Measurements from ENCODE around the gene SH3RF3.

Gene SH3RF3

GRCh38 chr2:109246616-109247015 is 117.6 kb downstream of the SH3RF3 start:
- in situ Hi-C loops (cut with HindIII; ENCODE audit: low pct_unique_long_range_greater_than_20kb, low sequenced_read_pairs): no loop called here
- TF ChIP-seq JUND (IDR thresholded peaks at IDR 0.05; ENCODE audit: low read depth): no peak
- DNase-seq (ENCODE audit: low read depth in 1 of 2, low spot score in 1 of 2): no peak

GRCh38 chr2:109247340-109247739 is 118.3 kb downstream of the SH3RF3 start:
- in situ Hi-C loops (cut with HindIII; ENCODE audit: low pct_unique_long_range_greater_than_20kb, low sequenced_read_pairs): no loop called here
- no peak for DNase-seq (ENCODE audit: low read depth in 1 of 2, low spot score in 1 of 2)
- no peak for TF ChIP-seq JUND (IDR thresholded peaks at IDR 0.05; ENCODE audit: low read depth)

GRCh38 chr2:109247812-109248211 is 118.8 kb downstream of the SH3RF3 start:
- no peak for TF ChIP-seq JUND (IDR thresholded peaks at IDR 0.05; ENCODE audit: low read depth)

GRCh38 chr2:109248590-109248989 is 119.6 kb downstream of the SH3RF3 start:
- DNase-seq (ENCODE audit: low read depth in 1 of 2, low spot score in 1 of 2): no peak
- in situ Hi-C loops (cut with HindIII; ENCODE audit: low pct_unique_long_range_greater_than_20kb, low sequenced_read_pairs): no loop called here
- TF ChIP-seq JUND (IDR thresholded peaks at IDR 0.05; ENCODE audit: low read depth): no peak

More at GRCh38 chr2:109247812-109248211, 118.8 kb downstream of the SH3RF3 start:
- DNase-seq (ENCODE audit: low read depth in 1 of 2, low spot score in 1 of 2): no peak
- in situ Hi-C loops (cut with HindIII; ENCODE audit: low pct_unique_long_range_greater_than_20kb, low sequenced_read_pairs): no loop called here

- in situ Hi-C loops (cut with HindIII; ENCODE audit: low pct_unique_long_range_greater_than_20kb, low sequenced_read_pairs): no loop called here
- no peak for TF ChIP-seq JUND (IDR thresholded peaks at IDR 0.05; ENCODE audit: low read depth)
- no peak for DNase-seq (ENCODE audit: low read depth in 1 of 2, low spot score in 1 of 2)
Measured at GRCh38 chr2:109253217-109253616, 124.2 kb downstream of the SH3RF3 start.

GRCh38 chr2:109254174-109254904 is 125.3 kb downstream of the SH3RF3 start:
- TF ChIP-seq JUND (IDR thresholded peaks at IDR 0.05; ENCODE audit: low read depth): no peak
- in situ Hi-C loops (cut with HindIII; ENCODE audit: low pct_unique_long_range_greater_than_20kb, low sequenced_read_pairs): no loop called here
- no peak for DNase-seq (ENCODE audit: low read depth in 1 of 2, low spot score in 1 of 2)

GRCh38 chr2:109255654-109256053 is 126.6 kb downstream of the SH3RF3 start:
- in situ Hi-C loops (cut with HindIII; ENCODE audit: low pct_unique_long_range_greater_than_20kb, low sequenced_read_pairs): no loop called here
- TF ChIP-seq JUND (IDR thresholded peaks at IDR 0.05; ENCODE audit: low read depth): no peak
- DNase-seq (ENCODE audit: low read depth in 1 of 2, low spot score in 1 of 2): no peak

GRCh38 chr2:109256111-109256510 is 127.1 kb downstream of the SH3RF3 start:
- in situ Hi-C loops (cut with HindIII; ENCODE audit: low pct_unique_long_range_greater_than_20kb, low sequenced_read_pairs): no loop called here
- no peak for DNase-seq (ENCODE audit: low read depth in 1 of 2, low spot score in 1 of 2)
- no peak for TF ChIP-seq JUND (IDR thresholded peaks at IDR 0.05; ENCODE audit: low read depth)

- no peak for DNase-seq (ENCODE audit: low read depth in 1 of 2, low spot score in 1 of 2)
- in situ Hi-C loops (cut with HindIII; ENCODE audit: low pct_unique_long_range_greater_than_20kb, low sequenced_read_pairs): no loop called here
- TF ChIP-seq JUND (IDR thresholded peaks at IDR 0.05; ENCODE audit: low read depth): no peak
Measured at GRCh38 chr2:109256921-109257320, 127.9 kb downstream of the SH3RF3 start.

- in situ Hi-C loops (cut with HindIII; ENCODE audit: low pct_unique_long_range_greater_than_20kb, low sequenced_read_pairs): no loop called here
- DNase-seq (ENCODE audit: low read depth in 1 of 2, low spot score in 1 of 2): no peak
Measured at GRCh38 chr2:109257653-109258052, 128.6 kb downstream of the SH3RF3 start.

GRCh38 chr2:109258376-109258775 is 129.4 kb downstream of the SH3RF3 start:
- in situ Hi-C loops (cut with HindIII; ENCODE audit: low pct_unique_long_range_greater_than_20kb, low sequenced_read_pairs): no loop called here
- no peak for TF ChIP-seq JUND (IDR thresholded peaks at IDR 0.05; ENCODE audit: low read depth)
- DNase-seq (ENCODE audit: low read depth in 1 of 2, low spot score in 1 of 2): no peak

More at GRCh38 chr2:109257653-109258052, 128.6 kb downstream of the SH3RF3 start:
- TF ChIP-seq JUND (IDR thresholded peaks at IDR 0.05; ENCODE audit: low read depth): no peak

- DNase-seq (ENCODE audit: low read depth in 1 of 2, low spot score in 1 of 2): no peak
- TF ChIP-seq JUND (IDR thresholded peaks at IDR 0.05; ENCODE audit: low read depth): no peak
- in situ Hi-C loops (cut with HindIII; ENCODE audit: low pct_unique_long_range_greater_than_20kb, low sequenced_read_pairs): no loop called here
Measured at GRCh38 chr2:109258905-109259540, 130.0 kb downstream of the SH3RF3 start.

- no peak for DNase-seq (ENCODE audit: low read depth in 1 of 2, low spot score in 1 of 2)
- in situ Hi-C loops (cut with HindIII; ENCODE audit: low pct_unique_long_range_greater_than_20kb, low sequenced_read_pairs): no loop called here
- TF ChIP-seq JUND (IDR thresholded peaks at IDR 0.05; ENCODE audit: low read depth): no peak
Measured at GRCh38 chr2:109259671-109260070, 130.7 kb downstream of the SH3RF3 start.
